Neural progenitor cell (in vitro differentiated cells): ENCODE data around the gene MATCAP1. TPM values are rescaled to one million over a fixed set of nuclear protein-coding genes. Genes with fewer than 3 reads are reported as not detected.

Experiments
- DNase-seq: peaks from one replicate; pipeline ENCODE4 v3.0.0-alpha.2; 2016; ENCODE audit warnings: low spot score
- H2AFZ ChIP-seq: fragments of 200-600 bp; sonication (generic); replicated peaks from 2 replicates; pipeline ENCODE4 v1.6.1; 2016; ENCODE audit warnings: antibody characterized with exemption
- H3F3A ChIP-seq: fragments of 200-600 bp; sonication (generic); 2 replicates; pipeline ENCODE4 v1.6.1; 2016; ENCODE audit warnings: antibody characterized with exemption, low read depth
- H3K27ac ChIP-seq: fragments of 200-600 bp; sonication (generic); 2 replicates; pipeline ENCODE4 v1.5.1; 2016; ENCODE audit warnings: mild to moderate bottlenecking
- H3K27me3 ChIP-seq: fragments of 200-600 bp; sonication (generic); 2 replicates; pipeline ENCODE4 v1.6.1; 2016; ENCODE audit warnings: mild to moderate bottlenecking, moderate library complexity
- H3K36me3 ChIP-seq: fragments of 200-600 bp; sonication (generic); 2 replicates; pipeline ENCODE4 v1.5.1; 2016
- H3K4me1 ChIP-seq: fragments of 200-600 bp; sonication (generic); 2 replicates; pipeline ENCODE4 v1.6.1; 2016; ENCODE audit warnings: mixed run types
- H3K4me2 ChIP-seq: fragments of 200-600 bp; sonication (generic); 2 replicates; pipeline ENCODE4 v1.6.1; 2016
- H3K4me3 ChIP-seq: fragments of 200-600 bp; sonication (generic); 2 replicates; pipeline ENCODE4 v1.5.1; 2016
- H3K79me2 ChIP-seq: fragments of 200-600 bp; sonication (generic); 2 replicates; pipeline ENCODE4 v1.6.1; 2016; ENCODE audit warnings: low read depth
- H3K9ac ChIP-seq: fragments of 200-600 bp; sonication (generic); 2 replicates; pipeline ENCODE4 v1.6.1; 2016
- H3K9me3 ChIP-seq: fragments of 200-600 bp; sonication (generic); 2 replicates; pipeline ENCODE4 v1.5.1; 2016; ENCODE audit warnings: low read depth
- H4K20me1 ChIP-seq: fragments of 200-600 bp; sonication (generic); 2 replicates; pipeline ENCODE4 v1.6.1; 2016; ENCODE audit warnings: low read depth
- H3K27ac Mint-ChIP-seq: 3 replicates; pipeline ENCODE4 v1.8.0; 2021; ENCODE audit warnings: mixed read lengths
- H3K27me3 Mint-ChIP-seq: 2 replicates; pipeline ENCODE4 v1.8.0; 2022; ENCODE audit warnings: low read depth, mild to moderate bottlenecking, inconsistent platforms, moderate library complexity, mixed read lengths; ENCODE audit not compliant: insufficient read depth
- H3K36me3 Mint-ChIP-seq: 3 replicates; pipeline ENCODE4 v1.8.0; 2021; ENCODE audit warnings: mixed read lengths
- H3K4me1 Mint-ChIP-seq: 3 replicates; pipeline ENCODE4 v1.8.0; 2021; ENCODE audit warnings: mixed read lengths
- H3K4me3 Mint-ChIP-seq: 3 replicates; pipeline ENCODE4 v1.8.0; 2021; ENCODE audit warnings: mild to moderate bottlenecking, moderate library complexity, mixed read lengths
- H3K9me3 Mint-ChIP-seq: 3 replicates; pipeline ENCODE4 v1.8.0; 2020; ENCODE audit warnings: mixed read lengths
- CTCF ChIP-seq: fragments of 200-600 bp; sonication (generic); IDR thresholded peaks from 2 replicates; pipeline ENCODE4 v1.5.1; 2017; ENCODE audit warnings: antibody characterized with exemption, mild to moderate bottlenecking
- EZH2 ChIP-seq: fragments of 200-600 bp; sonication (generic); IDR thresholded peaks from 2 replicates; pipeline ENCODE4 v1.6.1; 2017; ENCODE audit warnings: antibody characterized with exemption, mild to moderate bottlenecking, moderate library complexity
- EZH2phosphoT487 ChIP-seq: fragments of 200-600 bp; sonication (generic); IDR thresholded peaks from 2 replicates; pipeline ENCODE4 v1.6.1; 2017; ENCODE audit warnings: antibody characterized with exemption
- total RNA-seq: library from RNA; depleted of rRNA; stranded (reverse); fragments of >200 nt; gene quantifications from 2 replicates; pipeline ENCODE4 v1.2.3, GENCODE V29; 2015; ENCODE audit warnings: low replicate concordance

MATCAP1 gene
- total RNA-seq, 1 donor from 2014 or later = 15.7 TPM

- Histone ChIP-seq H3K27ac (no peak overlapping the region), H4K20me1 (no peaks in the 10 kb centered on the region), H3K9me3 (no peaks in the 10 kb centered on the region), H3K27me3 (no peaks in the 10 kb centered on the region), H3K9ac (no peak overlapping the region), H3K36me3 (no peaks in the 10 kb centered on the region), H3K4me3 (no peak overlapping the region), H2AFZ (no peak overlapping the region), H3K4me2 (no peak overlapping the region), H3K79me2 (no peaks in the 10 kb centered on the region), H3K4me1 (no peaks in the 10 kb centered on the region), H3F3A (no peaks in the 10 kb centered on the region)
- no peaks in the 10 kb centered on the region for H3K27me3 Mint-ChIP-seq
- H3K9me3 Mint-ChIP-seq = no peaks in the 10 kb centered on the region
- H3K4me3 Mint-ChIP-seq = no peak overlapping the region
- no peaks in the 10 kb centered on the region for H3K4me1 Mint-ChIP-seq
- H3K36me3 Mint-ChIP-seq = peaks cover 31% of the 10 kb centered on the region
- H3K27ac Mint-ChIP-seq = no peak overlapping the region
- DNase-seq = no peak
- TF ChIP-seq EZH2phosphoT487 (no peak), EZH2 (no peak)
Measured at GRCh38 chr16:67141391-67141790, 42.4 kb downstream of the MATCAP1 start.

GRCh38 chr16:67137605-67138004 lies 46.2 kb downstream of the MATCAP1 start:
- peaks cover 32% of the 10 kb centered on the region for H3K36me3 Mint-ChIP-seq
- Histone ChIP-seq H3K4me3 (no peak overlapping the region), H4K20me1 (no peaks in the 10 kb centered on the region), H3K79me2 (no peaks in the 10 kb centered on the region), H3K36me3 (no peaks in the 10 kb centered on the region), H3K27ac (no peak overlapping the region), H3F3A (no peaks in the 10 kb centered on the region), H3K9ac (no peak overlapping the region), H3K9me3 (no peaks in the 10 kb centered on the region), H2AFZ (no peak overlapping the region), H3K4me1 (no peaks in the 10 kb centered on the region), H3K27me3 (no peaks in the 10 kb centered on the region), H3K4me2 (no peak overlapping the region)
- no peaks in the 10 kb centered on the region for H3K4me1 Mint-ChIP-seq
- H3K9me3 Mint-ChIP-seq = no peaks in the 10 kb centered on the region
- no peaks in the 10 kb centered on the region for H3K27me3 Mint-ChIP-seq
- no peak overlapping the region for H3K4me3 Mint-ChIP-seq
- no peak for TF ChIP-seq EZH2
- no peak for TF ChIP-seq CTCF
- TF ChIP-seq EZH2phosphoT487 = no peak
- no peak for DNase-seq
- H3K27ac Mint-ChIP-seq = no peak overlapping the region

GRCh38 chr16:67129422-67129821 lies 54.3 kb downstream of the MATCAP1 start:
- Mint-ChIP-seq H3K4me3 (no peak overlapping the region), H3K27ac (no peak overlapping the region), H3K36me3 (peaks cover 11% of the 10 kb centered on the region), H3K4me1 (no peaks in the 10 kb centered on the region), H3K27me3 (no peaks in the 10 kb centered on the region), H3K9me3 (no peaks in the 10 kb centered on the region)
- no peak for DNase-seq
- H3K36me3 ChIP-seq = no peaks in the 10 kb centered on the region
- no peaks in the 10 kb centered on the region for H3K4me1 ChIP-seq
- H2AFZ ChIP-seq = no peak overlapping the region
- no peak overlapping the region for H3K4me3 ChIP-seq
- no peaks in the 10 kb centered on the region for H3K27me3 ChIP-seq
- H3K27ac ChIP-seq = no peak overlapping the region
- no peak overlapping the region for H3K4me2 ChIP-seq
- no peak for TF ChIP-seq EZH2phosphoT487
- no peak for TF ChIP-seq CTCF
- no peak for TF ChIP-seq EZH2
- no peak overlapping the region for H3K9ac ChIP-seq
- H3K79me2 ChIP-seq = no peaks in the 10 kb centered on the region
- no peaks in the 10 kb centered on the region for H3F3A ChIP-seq
- no peaks in the 10 kb centered on the region for H3K9me3 ChIP-seq
- H4K20me1 ChIP-seq = no peaks in the 10 kb centered on the region

- H3K36me3 Mint-ChIP-seq = peaks cover 11% of the 10 kb centered on the region
- H3K27me3 Mint-ChIP-seq = no peaks in the 10 kb centered on the region
- no peak overlapping the region for H3K27ac Mint-ChIP-seq
- Histone ChIP-seq H3K27ac (no peak overlapping the region), H3K27me3 (no peaks in the 10 kb centered on the region), H3K4me1 (no peaks in the 10 kb centered on the region), H2AFZ (no peak overlapping the region), H3K4me2 (no peak overlapping the region), H3F3A (no peaks in the 10 kb centered on the region), H3K79me2 (no peaks in the 10 kb centered on the region), H3K4me3 (no peak overlapping the region), H3K36me3 (no peaks in the 10 kb centered on the region), H3K9me3 (no peaks in the 10 kb centered on the region), H3K9ac (no peak overlapping the region), H4K20me1 (no peaks in the 10 kb centered on the region)
- H3K4me1 Mint-ChIP-seq = no peaks in the 10 kb centered on the region
- no peak for DNase-seq
- H3K9me3 Mint-ChIP-seq = no peaks in the 10 kb centered on the region
- no peak overlapping the region for H3K4me3 Mint-ChIP-seq
- no peak for TF ChIP-seq EZH2
- TF ChIP-seq EZH2phosphoT487 = no peak
- no peak for TF ChIP-seq CTCF
Measured at GRCh38 chr16:67128887-67129286, 54.9 kb downstream of the MATCAP1 start.
